NT2/D1 (cell line): Measurements from ENCODE around the gene RHBDL1.
A peak's percentile ranks its signal among the peaks of the same experiment; 100 is the strongest.

ENCODE experiments used
- DNase-seq: peaks from one replicate; pipeline ENCODE4 v3.0.0-alpha.2; 2011; ENCODE audit warnings: low read depth, low spot score
- H3K27me3 ChIP-seq: 2 replicates; pipeline ENCODE4 v1.6.0; 2011; ENCODE audit warnings: mild to moderate bottlenecking; ENCODE audit not compliant: insufficient read length, insufficient read depth
- H3K36me3 ChIP-seq: 2 replicates; pipeline ENCODE4 v1.6.1; 2011; ENCODE audit warnings: mild to moderate bottlenecking, low read length, mixed read lengths; ENCODE audit not compliant: insufficient read depth, insufficient read length
- H3K4me1 ChIP-seq: 2 replicates; pipeline ENCODE4 v1.5.1; 2011; ENCODE audit not compliant: insufficient read depth, insufficient read length
- H3K4me3 ChIP-seq: 2 replicates; pipeline ENCODE4 v1.5.1; 2011; ENCODE audit warnings: low read depth; ENCODE audit not compliant: insufficient read length
- H3K9ac ChIP-seq: 2 replicates; pipeline ENCODE4 v1.6.0; 2011; ENCODE audit warnings: low read depth; ENCODE audit not compliant: insufficient read length
- H3K9me3 ChIP-seq: 2 replicates; pipeline ENCODE4 v1.5.1; 2011; ENCODE audit warnings: mild to moderate bottlenecking, low read length; ENCODE audit not compliant: insufficient read depth
- SUZ12 ChIP-seq: IDR thresholded peaks from 2 replicates; pipeline ENCODE4 v1.6.1; 2011; ENCODE audit not compliant: insufficient read length, insufficient read depth; ENCODE audit errors: extremely low read depth
- YY1 ChIP-seq: IDR thresholded peaks from 2 replicates; pipeline ENCODE4 v1.6.1; 2011; ENCODE audit not compliant: insufficient read length, insufficient read depth
- ZNF274 ChIP-seq: IDR thresholded peaks from 2 replicates; pipeline ENCODE4 v1.6.1; 2011; ENCODE audit warnings: mild to moderate bottlenecking, low read depth, low read length

The RHBDL1 gene

DNA sequence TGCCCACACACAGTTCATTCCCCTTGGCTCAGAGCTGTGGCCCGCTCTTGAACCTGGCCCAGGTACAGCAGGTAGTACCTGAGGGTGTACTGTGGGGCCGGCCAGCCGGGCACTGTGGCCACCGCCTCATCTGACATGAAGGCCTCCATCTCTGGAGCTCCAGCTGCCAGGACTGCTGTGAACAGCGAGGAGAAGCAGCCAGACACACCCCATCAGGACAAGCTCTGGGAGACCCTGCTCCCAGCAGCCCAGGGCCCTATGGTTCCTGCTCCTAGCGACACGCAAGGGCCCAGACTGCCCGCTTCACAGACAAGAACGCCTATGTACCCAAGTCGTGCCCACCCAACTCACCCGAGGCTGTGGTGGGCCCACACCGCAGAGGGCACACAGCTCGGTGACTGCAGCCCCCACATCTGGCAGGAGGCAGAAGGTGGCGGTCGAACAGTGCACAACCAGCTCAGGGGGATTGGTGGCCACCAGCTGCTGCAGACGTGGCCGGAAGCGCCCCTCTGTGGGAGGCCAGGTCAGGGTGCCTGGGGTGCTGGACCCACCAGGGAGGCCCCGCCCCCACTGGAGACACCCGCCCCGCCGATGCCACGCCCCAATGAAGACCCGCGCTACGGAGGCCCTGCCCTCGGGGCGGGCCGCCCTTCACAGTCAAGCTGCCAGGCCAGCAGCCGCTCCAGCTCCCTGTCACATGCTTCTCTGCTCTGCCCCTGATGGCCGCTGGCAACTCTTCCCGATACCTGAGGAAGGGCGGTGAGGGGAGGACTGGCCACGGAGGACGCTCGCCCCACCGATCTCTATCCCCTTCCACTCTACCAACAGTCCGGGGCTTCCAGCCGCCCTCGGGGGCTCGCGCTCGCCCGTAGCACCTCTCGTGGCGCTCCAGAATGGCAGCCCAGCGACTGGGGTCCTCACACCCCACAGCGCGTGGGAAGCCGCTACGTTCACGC lies 3.7 kb downstream of the RHBDL1 start:
- Histone ChIP-seq H3K27me3 (peaks cover 11% of the 10 kb centered on the region), H3K9me3 (no peaks in the 10 kb centered on the region), H3K9ac (peak overlapping the region; percentile 90), H3K4me1 (peaks cover 40% of the 10 kb centered on the region), H3K4me3 (peak overlapping the region; percentile 55), H3K36me3 (peaks cover 34% of the 10 kb centered on the region)
- TF ChIP-seq ZNF274 (no peak), SUZ12 (no peak), YY1 (no peak)
- no peak for DNase-seq

DNA sequence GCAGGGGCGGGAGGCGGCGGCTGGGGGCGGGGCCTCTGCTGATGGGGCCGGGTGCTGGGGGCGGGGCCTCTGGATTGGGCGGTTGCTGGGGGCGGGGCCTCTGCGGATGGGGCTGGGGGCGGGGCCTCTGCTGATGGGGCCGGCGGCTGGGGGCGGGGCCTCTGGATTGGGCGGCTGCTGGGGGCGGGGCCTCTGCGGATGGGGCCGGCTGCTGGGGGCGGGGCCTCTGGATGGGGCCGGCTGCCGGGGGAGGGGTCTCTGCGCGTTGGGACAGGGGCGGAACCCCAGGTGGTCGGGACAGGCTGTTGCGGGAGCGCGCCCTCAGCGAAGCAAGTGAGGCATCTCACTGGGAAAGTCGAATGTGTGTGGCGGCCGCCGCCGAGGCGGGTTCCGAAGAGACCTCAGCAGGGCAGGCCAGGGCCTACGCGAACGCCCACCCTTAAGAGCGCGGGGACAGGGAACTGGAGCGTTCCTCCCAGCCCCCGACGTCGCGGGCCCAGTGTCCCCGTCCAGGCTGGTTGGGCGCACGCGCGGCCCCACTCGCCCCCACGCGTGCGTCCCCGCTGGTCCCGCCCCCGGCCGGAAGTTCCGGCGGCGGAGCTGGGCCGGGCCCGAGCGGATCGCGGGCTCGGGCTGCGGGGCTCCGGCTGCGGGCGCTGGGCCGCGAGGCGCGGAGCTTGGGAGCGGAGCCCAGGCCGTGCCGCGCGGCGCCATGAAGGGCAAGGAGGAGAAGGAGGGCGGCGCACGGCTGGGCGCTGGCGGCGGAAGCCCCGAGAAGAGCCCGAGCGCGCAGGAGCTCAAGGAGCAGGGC lies 4.5 kb downstream of the RHBDL1 start, which contains the start of gene STUB1:
Gene STUB1 (plus strand): TSS at position 597 of the 811 bp plus-strand sequence. CDS start 116 bp downstream, at position 713.
- Histone ChIP-seq H3K9me3 (no peaks in the 10 kb centered on the region), H3K27me3 (peaks cover 11% of the 10 kb centered on the region), H3K9ac (peak within 1 kb of the TSS; percentile 98), H3K36me3 (peaks cover 33% of the 10 kb centered on the region), H3K4me1 (peaks cover 33% of the 10 kb centered on the region), H3K4me3 (peak within 1 kb of the TSS; percentile 93)
- DNase-seq = peak; percentile 78
- TF ChIP-seq ZNF274 (no peak), SUZ12 (no peak), YY1 (no peak)

DNA sequence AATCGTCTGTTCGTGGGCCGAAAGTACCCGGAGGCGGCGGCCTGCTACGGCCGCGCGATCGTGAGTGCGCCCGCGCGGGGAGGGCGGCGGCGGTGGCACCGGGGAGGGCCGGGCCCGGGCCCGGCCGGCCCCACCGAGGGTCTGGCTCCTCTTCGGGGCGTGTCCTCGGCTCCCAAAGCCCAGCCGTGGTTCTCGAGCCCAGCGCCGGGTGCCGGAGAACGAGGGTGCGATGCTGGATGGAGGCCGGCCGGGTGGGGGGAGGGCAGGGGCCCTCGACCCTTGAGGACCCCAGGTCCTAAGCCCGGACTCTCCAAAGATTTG lies 5.1 kb downstream of the RHBDL1 start:
- Histone ChIP-seq H3K27me3 (peaks cover 11% of the 10 kb centered on the region), H3K9me3 (no peaks in the 10 kb centered on the region), H3K36me3 (peaks cover 38% of the 10 kb centered on the region), H3K4me1 (peaks cover 27% of the 10 kb centered on the region), H3K4me3 (peak overlapping the region; percentile 93), H3K9ac (peak overlapping the region; percentile 98)
- no peak for DNase-seq
- TF ChIP-seq YY1 (no peak), ZNF274 (no peak), SUZ12 (no peak)

DNA sequence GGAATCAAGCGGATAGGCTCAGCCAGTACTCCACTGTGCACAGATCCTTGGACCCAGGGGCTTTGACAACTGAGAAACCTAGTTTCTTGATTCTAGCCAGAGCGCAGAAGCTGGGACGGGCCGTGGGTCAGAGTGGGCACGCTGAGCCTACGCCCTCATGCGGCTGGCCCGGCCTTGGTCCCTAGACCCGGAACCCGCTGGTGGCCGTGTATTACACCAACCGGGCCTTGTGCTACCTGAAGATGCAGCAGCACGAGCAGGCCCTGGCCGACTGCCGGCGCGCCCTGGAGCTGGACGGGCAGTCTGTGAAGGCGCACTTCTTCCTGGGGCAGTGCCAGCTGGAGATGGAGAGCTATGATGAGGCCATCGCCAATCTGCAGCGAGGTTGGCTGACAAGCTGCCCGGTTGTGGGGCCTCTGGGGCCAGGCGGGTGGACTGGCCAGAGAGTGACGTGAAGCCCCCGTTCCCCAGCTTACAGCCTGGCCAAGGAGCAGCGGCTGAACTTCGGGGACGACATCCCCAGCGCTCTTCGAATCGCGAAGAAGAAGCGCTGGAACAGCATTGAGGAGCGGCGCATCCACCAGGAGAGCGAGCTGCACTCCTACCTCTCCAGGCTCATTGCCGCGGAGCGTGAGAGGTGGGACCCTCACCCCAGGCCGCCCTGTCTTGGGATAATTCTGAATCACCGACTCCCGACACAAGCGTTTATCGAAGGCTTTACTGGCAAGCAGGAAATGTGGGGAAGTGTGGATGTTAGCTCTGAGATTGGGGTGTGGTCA lies 5.7 kb downstream of the RHBDL1 start:
- TF ChIP-seq ZNF274 = no peak
- no peak for TF ChIP-seq SUZ12
- no peak for TF ChIP-seq YY1
- peak overlapping the region; percentile 98 for H3K9ac ChIP-seq
- H3K4me1 ChIP-seq = peaks cover 23% of the 10 kb centered on the region
- peaks cover 6% of the 10 kb centered on the region for H3K27me3 ChIP-seq
- H3K9me3 ChIP-seq = no peaks in the 10 kb centered on the region
- peaks cover 44% of the 10 kb centered on the region for H3K36me3 ChIP-seq
- peak overlapping the region; percentile 93 for H3K4me3 ChIP-seq
- DNase-seq = no peak

DNA sequence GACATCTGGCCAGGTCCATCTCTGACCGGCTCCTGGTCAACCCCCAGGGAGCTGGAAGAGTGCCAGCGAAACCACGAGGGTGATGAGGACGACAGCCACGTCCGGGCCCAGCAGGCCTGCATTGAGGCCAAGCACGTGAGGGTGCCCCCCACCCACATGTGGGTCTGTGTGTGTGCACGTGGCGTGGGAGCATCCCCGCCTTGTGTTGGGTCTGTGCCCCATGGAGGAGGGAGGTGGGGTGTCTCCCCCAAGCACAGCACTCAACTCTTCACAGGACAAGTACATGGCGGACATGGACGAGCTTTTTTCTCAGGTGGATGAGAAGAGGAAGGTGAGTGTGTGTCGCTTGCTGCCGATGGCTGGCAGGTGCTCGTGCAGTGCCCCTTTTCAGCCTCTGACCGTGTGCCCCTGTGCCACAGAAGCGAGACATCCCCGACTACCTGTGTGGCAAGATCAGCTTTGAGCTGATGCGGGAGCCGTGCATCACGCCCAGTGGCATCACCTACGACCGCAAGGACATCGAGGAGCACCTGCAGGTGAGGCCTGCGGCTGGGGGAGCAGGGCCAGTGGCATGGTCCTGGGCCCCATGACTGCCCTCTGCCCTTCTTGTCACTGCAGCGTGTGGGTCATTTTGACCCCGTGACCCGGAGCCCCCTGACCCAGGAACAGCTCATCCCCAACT lies 6.4 kb downstream of the RHBDL1 start:
- H3K9me3 ChIP-seq = no peaks in the 10 kb centered on the region
- H3K4me1 ChIP-seq = peaks cover 27% of the 10 kb centered on the region
- peaks cover 52% of the 10 kb centered on the region for H3K36me3 ChIP-seq
- TF ChIP-seq ZNF274 (no peak), SUZ12 (no peak), YY1 (no peak)
- H3K9ac ChIP-seq = peak overlapping the region; percentile 98
- no peak for DNase-seq
- H3K27me3 ChIP-seq = no peaks in the 10 kb centered on the region
- H3K4me3 ChIP-seq = peak overlapping the region; percentile 93

DNA sequence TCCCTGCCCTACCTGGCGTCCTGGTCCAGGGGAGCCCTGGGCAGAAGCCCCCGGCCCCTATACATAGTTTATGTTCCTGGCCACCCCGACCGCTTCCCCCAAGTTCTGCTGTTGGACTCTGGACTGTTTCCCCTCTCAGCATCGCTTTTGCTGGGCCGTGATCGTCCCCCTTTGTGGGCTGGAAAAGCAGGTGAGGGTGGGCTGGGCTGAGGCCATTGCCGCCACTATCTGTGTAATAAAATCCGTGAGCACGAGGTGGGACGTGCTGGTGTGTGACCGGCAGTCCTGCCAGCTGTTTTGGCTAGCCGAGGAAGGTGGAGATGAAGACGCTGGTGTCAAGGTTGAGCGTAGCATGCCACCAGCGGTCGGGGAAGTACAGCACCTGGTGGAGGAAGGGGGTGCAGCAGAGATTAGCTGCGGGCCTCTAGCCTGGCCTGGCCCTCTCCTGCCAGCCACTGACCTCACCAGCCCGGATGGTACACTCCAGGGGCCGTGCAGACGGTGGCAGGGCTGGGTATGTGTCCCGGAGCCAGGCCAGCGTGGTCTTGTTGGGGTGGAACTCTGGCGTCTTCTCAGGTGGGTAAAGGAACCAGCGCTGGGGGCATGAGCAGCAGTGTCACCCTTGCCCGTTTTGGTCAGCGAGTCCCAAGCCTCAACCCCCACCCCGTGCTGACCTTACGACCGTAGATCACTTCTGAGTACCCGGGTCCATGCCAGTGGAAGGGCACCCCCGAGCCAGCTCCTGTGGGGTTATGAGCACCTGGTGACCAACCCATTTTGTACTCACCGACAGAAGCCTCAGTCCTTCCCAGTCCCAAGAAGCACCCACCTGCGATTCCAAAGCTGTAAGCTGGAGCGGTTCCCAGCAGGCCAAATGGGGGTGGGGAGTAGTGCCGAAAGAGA lies 7.3 kb downstream of the RHBDL1 start:
- peaks cover 58% of the 10 kb centered on the region for H3K36me3 ChIP-seq
- H3K4me1 ChIP-seq = peaks cover 25% of the 10 kb centered on the region
- no peaks in the 10 kb centered on the region for H3K27me3 ChIP-seq
- H3K9me3 ChIP-seq = no peaks in the 10 kb centered on the region
- no peak for DNase-seq
- peak overlapping the region; percentile 98 for H3K9ac ChIP-seq
- peak overlapping the region; percentile 95 for H3K4me3 ChIP-seq
- TF ChIP-seq SUZ12 = no peak
